HG02623 (cell line): ENCODE measurements around the gene CLDN14.

Experiments used
- ATAC-seq: cut with Tn5 transposase; IDR thresholded peaks from one replicate; pipeline ENCODE4 v1.9.1; 2021; ENCODE audit warnings: moderate library complexity; ENCODE audit not compliant: unreplicated experiment

Gene CLDN14

GRCh38 chr21:36436829-36437744 lies 42.8 kb downstream of the CLDN14 start:
- no peak for ATAC-seq

GRCh38 chr21:36434144-36434543 lies 45.8 kb downstream of the CLDN14 start:
- no peak for ATAC-seq

GRCh38 chr21:36433059-36433709 lies 46.7 kb downstream of the CLDN14 start:
- no peak for ATAC-seq

GRCh38 chr21:36431252-36431651 lies 48.7 kb downstream of the CLDN14 start:
- ATAC-seq, result no peak

GRCh38 chr21:36430841-36431240 lies 49.1 kb downstream of the CLDN14 start:
- ATAC-seq, result no peak

- peak; percentile 68 for ATAC-seq
Measured at GRCh38 chr21:36429947-36430546, 49.9 kb downstream of the CLDN14 start.

- no peak for ATAC-seq
Measured at GRCh38 chr21:36428761-36429432, 51.0 kb downstream of the CLDN14 start.

GRCh38 chr21:36427502-36427901 lies 52.4 kb downstream of the CLDN14 start:
- ATAC-seq, result no peak

- no peak for ATAC-seq
Measured at GRCh38 chr21:36425286-36425685, 54.6 kb downstream of the CLDN14 start.

- no peak for ATAC-seq
Measured at GRCh38 chr21:36424592-36424991, 55.3 kb downstream of the CLDN14 start.

GRCh38 chr21:36423771-36424433 lies 56.0 kb downstream of the CLDN14 start:
- ATAC-seq, result no peak

GRCh38 chr21:36422279-36423098 lies 57.4 kb downstream of the CLDN14 start:
- no peak for ATAC-seq

- ATAC-seq, result no peak
Measured at GRCh38 chr21:36420571-36421339, 59.2 kb downstream of the CLDN14 start.

GRCh38 chr21:36419996-36420395 lies 59.9 kb downstream of the CLDN14 start:
- no peak for ATAC-seq

- ATAC-seq, result no peak
Measured at GRCh38 chr21:36419241-36419640, 60.7 kb downstream of the CLDN14 start.

- no peak for ATAC-seq
Measured at GRCh38 chr21:36415375-36415774, 64.5 kb downstream of the CLDN14 start.

GRCh38 chr21:36412916-36413315 lies 67.0 kb downstream of the CLDN14 start:
- ATAC-seq, result no peak

- no peak for ATAC-seq
Measured at GRCh38 chr21:36411301-36411700, 68.6 kb downstream of the CLDN14 start.
